Stimulated activated CD4-positive, alpha-beta T cell treated with anti-CD3 and anti-CD28 coated beads, TNF-alpha, amount 100 ng/mL, for 24 hours (primary cell): Measurements from ENCODE around the gene FHOD1.

Experiments
- DNase-seq, 3 experiments: peaks; one replicate each; pipeline ENCODE4 v3.0.0-alpha.2; 2020; ENCODE audit warnings: low read depth in 3 of 3

Gene FHOD1

DNA sequence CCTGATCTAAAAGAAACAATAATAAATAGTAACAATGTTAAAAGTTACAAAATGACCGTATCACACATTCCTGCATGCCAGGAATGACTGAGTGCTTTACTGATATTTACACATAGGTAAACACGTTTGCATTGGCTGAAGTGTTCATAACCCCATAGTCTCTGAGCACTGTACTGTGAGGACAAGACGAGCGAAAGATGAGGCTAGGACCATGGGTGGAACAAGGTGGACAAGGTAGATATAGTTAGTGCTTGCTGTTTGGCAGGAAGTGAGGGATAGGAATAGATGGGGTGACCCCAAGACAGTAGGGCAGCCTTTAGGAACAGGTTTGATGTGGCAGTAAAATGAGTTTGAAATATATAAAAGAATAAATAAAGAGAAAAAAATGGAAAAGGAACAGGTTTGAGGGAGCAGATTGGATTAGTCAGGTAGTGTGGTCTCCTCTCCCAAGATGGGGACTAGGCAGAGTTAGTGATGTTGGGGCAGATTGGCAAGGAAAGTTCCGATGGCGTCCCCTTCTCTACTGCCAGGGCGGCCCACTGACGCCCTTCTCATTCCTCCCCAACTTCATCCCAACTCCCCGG is 55.8 kb downstream of the FHOD1 start:
- no peak for DNase-seq

DNA sequence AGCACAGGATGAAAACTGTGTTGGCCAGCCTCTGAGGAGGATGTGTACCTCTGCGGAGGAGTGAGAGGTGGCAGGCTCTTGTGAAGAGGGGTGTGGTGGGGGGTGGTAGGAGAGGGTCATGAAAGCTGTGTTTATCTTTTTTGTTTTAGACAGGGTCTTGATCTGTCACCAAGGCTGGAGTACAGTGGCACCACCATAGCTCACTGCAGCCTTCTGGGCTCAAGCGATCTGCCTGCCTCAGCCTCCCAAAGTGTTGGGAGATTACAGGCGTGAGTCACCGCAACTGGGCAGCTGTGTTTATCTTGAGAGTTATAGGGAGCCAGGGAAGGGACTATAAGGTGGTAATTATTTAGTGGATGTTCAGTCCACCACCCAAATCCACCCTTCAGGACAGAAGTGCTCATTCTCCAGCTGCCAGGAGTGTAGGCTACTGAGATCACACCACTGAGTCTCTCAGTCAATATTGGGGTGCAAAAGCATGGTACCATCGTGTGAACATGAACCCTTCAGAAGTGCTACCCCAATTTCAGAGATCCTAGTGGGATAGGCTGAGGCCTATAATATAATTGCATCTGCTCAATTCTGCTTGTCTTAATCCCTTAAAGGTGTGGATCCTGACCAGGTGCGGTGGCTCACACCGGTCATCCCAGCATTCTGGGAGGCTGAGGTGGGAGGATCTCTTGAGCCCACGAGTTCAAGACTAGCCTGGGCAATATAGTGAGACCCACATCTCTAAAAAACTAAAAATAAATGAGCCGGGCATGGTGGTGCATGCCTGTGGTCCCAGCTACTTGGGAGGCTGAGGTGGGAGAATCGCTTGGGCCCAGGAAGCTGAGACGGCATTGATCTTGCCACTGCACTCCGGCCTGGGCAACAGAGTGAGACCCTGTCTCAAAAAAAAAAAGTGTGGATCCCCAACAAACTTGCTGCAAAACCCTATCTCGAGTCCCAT is 56.6 kb downstream of the FHOD1 start:
- DNase-seq: no peak

GRCh38 chr16:67190041-67190440 is 57.2 kb downstream of the FHOD1 start, which contains the start of gene EXOC3L1:
TSS of gene EXOC3L1 (minus strand) at chr16:67190136. CDS start at chr16:67189676, 460 bp downstream.
- no peak for DNase-seq

- DNase-seq: no peak
Measured at GRCh38 chr16:67188798-67189197, 58.5 kb downstream of the FHOD1 start.

DNA sequence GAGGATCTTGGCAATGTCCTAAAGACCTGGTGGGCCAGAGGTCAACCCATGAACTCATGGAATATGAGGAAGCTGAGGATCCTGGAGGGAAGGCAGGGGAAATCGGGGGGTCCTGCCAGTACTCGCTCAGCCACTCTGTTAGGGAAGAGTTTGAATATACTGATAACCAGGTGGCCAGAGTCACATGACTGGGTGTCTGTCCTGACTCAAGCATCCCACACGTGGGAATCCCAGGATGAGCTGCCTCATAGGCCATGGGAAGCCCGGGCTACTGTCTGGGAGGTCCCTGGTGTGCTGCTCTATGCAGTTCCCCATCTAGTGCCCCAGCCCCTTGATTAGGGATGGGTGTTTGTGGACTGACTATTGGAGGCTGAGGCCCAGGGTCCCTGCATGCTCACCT is 59.0 kb downstream of the FHOD1 start:
- DNase-seq: no peak

- no peak for DNase-seq
Measured at GRCh38 chr16:67187175-67187890, 59.9 kb downstream of the FHOD1 start.

DNA sequence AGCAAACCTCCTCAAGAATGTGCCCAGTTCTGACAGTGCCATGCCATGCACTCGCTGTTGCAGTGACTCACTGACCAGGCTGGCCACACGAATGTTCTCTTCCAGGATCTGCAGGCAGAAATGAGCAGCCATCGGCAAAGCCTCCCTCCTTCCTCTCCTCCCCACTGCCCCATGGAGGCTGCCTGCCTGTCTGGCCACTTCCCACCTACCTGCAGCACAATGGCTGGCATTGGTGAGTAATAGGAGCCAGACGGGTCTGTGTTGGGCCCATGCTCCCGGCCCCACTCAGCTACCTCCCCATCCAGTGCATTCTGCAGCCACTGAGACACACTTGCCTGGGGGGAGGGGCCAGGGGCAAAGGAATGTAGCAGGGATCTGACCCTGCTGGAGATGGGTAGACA is 60.7 kb downstream of the FHOD1 start:
- DNase-seq: no peak

- no peak for DNase-seq
Measured at GRCh38 chr16:67185651-67186134, 61.6 kb downstream of the FHOD1 start.

- peak; percentile 56 to 82 (median 74) for DNase-seq
Measured at GRCh38 chr16:67184995-67185650, 62.2 kb downstream of the FHOD1 start.

DNA sequence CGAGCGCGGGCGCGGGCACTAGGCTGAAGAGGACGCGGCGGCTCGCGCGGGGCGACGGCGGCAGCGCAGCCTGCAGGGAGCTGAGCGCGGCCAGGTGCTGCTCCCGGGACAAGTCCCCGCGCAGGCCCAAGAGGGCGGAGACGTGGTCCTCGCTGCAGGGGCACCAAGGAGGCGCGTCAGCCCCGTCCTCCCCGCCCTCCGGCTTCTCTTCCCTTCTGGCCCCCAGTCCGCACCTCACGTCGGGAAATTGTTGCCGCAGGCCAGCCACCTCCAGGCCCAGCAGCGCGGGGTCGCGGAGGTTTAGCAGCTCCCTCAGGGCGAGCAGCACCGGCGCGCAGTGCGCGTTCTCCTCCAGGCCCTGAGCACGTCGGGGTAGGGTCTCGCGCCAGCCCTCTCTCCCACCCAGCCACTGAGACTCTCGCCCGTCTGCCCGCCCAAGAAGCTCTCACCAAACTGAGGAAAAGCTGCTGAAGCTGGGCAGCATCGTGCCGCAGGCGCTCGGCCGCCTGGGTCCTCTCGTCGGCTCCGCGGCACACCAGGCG is 62.8 kb downstream of the FHOD1 start:
- peak in 1 of 3 experiments; percentile 42 for DNase-seq

- DNase-seq: peak; percentile 82 to 93 (median 90)
Measured at GRCh38 chr16:67183627-67184452, 63.4 kb downstream of the FHOD1 start, which contains the start of gene MATCAP1. TSS of gene MATCAP1 (minus strand) at chr16:67183963. CDS start at chr16:67180610, 3,353 bp downstream.

DNA sequence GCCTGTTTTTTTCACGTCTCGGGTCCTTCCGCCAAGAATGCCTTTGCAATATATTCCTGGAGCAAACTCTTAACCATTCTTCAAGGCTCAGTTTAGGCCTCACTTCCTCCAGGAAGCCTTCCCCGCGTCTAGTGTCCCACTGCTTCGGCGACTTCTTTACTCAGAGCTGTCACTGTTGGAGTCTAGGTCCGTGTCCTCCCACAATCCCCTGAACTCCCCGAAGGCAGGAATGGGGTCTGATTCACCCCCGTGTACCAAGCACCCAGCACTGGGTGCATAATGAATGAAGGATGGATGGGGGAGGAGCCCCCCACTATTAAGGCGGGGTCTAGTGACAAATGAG is 64.0 kb downstream of the FHOD1 start:
- no peak for DNase-seq

DNA sequence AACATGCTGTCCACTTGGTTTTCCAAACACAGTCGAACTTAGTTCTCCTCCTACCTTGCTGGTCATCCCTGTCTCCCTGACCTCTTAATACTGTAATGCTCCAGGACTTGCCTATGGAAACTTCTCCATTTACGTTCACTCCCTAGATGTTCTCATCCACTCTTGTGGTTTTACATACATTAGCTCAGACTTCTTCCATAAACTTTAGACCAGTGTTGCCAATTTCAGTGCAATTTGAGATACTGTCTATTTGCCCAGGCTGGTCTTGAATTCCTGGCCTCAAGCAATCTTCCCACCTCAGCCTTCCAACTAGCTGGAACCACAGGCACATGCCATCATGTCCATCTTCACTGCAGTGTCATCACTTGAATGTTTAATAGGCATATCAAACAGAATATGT is 65.0 kb downstream of the FHOD1 start:
- DNase-seq: no peak

GRCh38 chr16:67181346-67181745 is 65.9 kb downstream of the FHOD1 start:
- DNase-seq: no peak

- no peak for DNase-seq
Measured at GRCh38 chr16:67180166-67180565, 67.1 kb downstream of the FHOD1 start.

- no peak for DNase-seq
Measured at GRCh38 chr16:67179421-67180080, 67.7 kb downstream of the FHOD1 start.
